ENCODE results near the gene CEBPZOS. TPM values are rescaled to one million over a fixed set of nuclear protein-coding genes. Genes with fewer than 3 reads are reported as not detected.

The CEBPZOS gene
- total RNA-seq, 2 donors from 2014 or later = 33.9 to 38.6 TPM

- intact Hi-C loops (cut with DNase I, micrococcal nuclease) = no loop called here
- DNase-seq = no peak
- ATAC-seq = no peak
These were observed 30.6 kb downstream of the CEBPZOS start for GRCh38 chr2:37226863-37227262.

- intact Hi-C loops (cut with DNase I, micrococcal nuclease) = no loop called here
- DNase-seq = no peak
- ATAC-seq = no peak
These were observed 32.5 kb downstream of the CEBPZOS start for GRCh38 chr2:37228788-37229187.

GRCh38 chr2:37230581-37230980 lies 34.3 kb downstream of the CEBPZOS start:
- peak; percentile 42 for ATAC-seq
- intact Hi-C loops (cut with DNase I, micrococcal nuclease) = no loop called here
- DNase-seq = no peak

GRCh38 chr2:37231241-37232130 lies 35.2 kb downstream of the CEBPZOS start, which contains the start of the genes CEBPZ and NDUFAF7:
CEBPZ (minus strand) TSS chr2:37231596; CDS start chr2:37231567, 29 bp downstream.
NDUFAF7 (plus strand) TSS chr2:37231658; CDS start chr2:37231706, 48 bp downstream.
- peak; percentile 93 to 94 for DNase-seq
- intact Hi-C loops (cut with DNase I, micrococcal nuclease) = no loop called here
- peak; percentile 96 for ATAC-seq

GRCh38 chr2:37232131-37232933 lies 36.0 kb downstream of the CEBPZOS start:
- ATAC-seq (peak; percentile 32), DNase-seq (peak in 1 of 2 donors; percentile 31)
- intact Hi-C loops (cut with DNase I, micrococcal nuclease) = no loop called here

- intact Hi-C loops (cut with DNase I, micrococcal nuclease) = no loop called here
- DNase-seq = no peak
- ATAC-seq = no peak
These were observed 47.1 kb downstream of the CEBPZOS start for GRCh38 chr2:37243435-37243834.

- DNase-seq = no peak
- no peak for ATAC-seq
- intact Hi-C loops (cut with DNase I, micrococcal nuclease) = no loop called here
These were observed 47.7 kb downstream of the CEBPZOS start for GRCh38 chr2:37244017-37244416.

- ATAC-seq (no peak), DNase-seq (no peak)
- intact Hi-C loops (cut with DNase I, micrococcal nuclease) = no loop called here
These were observed 48.5 kb downstream of the CEBPZOS start for GRCh38 chr2:37244755-37245154.

- no peak for ATAC-seq
- no peak for DNase-seq
- intact Hi-C loops (cut with DNase I, micrococcal nuclease) = no loop called here
These were observed 49.9 kb downstream of the CEBPZOS start for GRCh38 chr2:37246205-37246604.

GRCh38 chr2:37250869-37251740 lies 54.8 kb downstream of the CEBPZOS start:
- intact Hi-C loops (cut with DNase I, micrococcal nuclease) = no loop called here
- no peak for DNase-seq
- no peak for ATAC-seq

Other genes with a start within 250 kb of the CEBPZOS start
- 10 to 100 TPM; 36.8 to 45.8 TPM for gene STRN, start 230.0 kb upstream of the CEBPZOS start, total RNA-seq
- gene HEATR5B, start 112.1 kb upstream of the CEBPZOS start, total RNA-seq = 10 to 100 TPM; 20.6 to 21.2 TPM
- gene GPATCH11, start 112.0 kb upstream of the CEBPZOS start, total RNA-seq = 1 to 10 TPM; 4.1 to 5.6 TPM
- gene EIF2AK2, start 39.5 kb upstream of the CEBPZOS start, total RNA-seq = 10 to 100 TPM; 27.3 to 35.9 TPM
- not detected for gene SULT6B1, start 7.8 kb upstream of the CEBPZOS start, total RNA-seq
- gene CEBPZ, start 35.1 kb downstream of the CEBPZOS start, total RNA-seq = 10 to 100 TPM; 36.9 to 40.0 TPM
- 10 to 100 TPM; 11.4 to 12.3 TPM for gene NDUFAF7, start 35.2 kb downstream of the CEBPZOS start, total RNA-seq
- 10 to 100 TPM; 16.8 to 23.5 TPM for gene PRKD3, start 128.3 kb downstream of the CEBPZOS start, total RNA-seq
- gene QPCT, start 148.1 kb downstream of the CEBPZOS start, total RNA-seq = 1 to 10 TPM; 4.2 to 7.9 TPM